Caco-2 (cell line): ENCODE measurements around the gene PTGDR2. TPM values are rescaled to one million over a fixed set of nuclear protein-coding genes. Genes with fewer than 3 reads are reported as not detected.

Experiments
- BruUV-seq: library from RNA; stranded (reverse); fragments of 400-500 nt; replicated peaks from 2 replicates; lab custom pipeline; 2021; lab: Mats Ljungman, UMichigan
- CTCF ChIA-PET: fragments of 300-600 bp; sonication (Branson Sonifier 250); formaldehyde crosslinking; loops from one replicate; lab custom pipeline; 2022; ENCODE audit warnings: antibody characterized with exemption; lab: Charles Lee
- POLR2A ChIA-PET: fragments of 300-600 bp; sonication (Branson Sonifier 250); formaldehyde crosslinking; loops from one replicate; lab custom pipeline; 2022; ENCODE audit warnings: antibody characterized with exemption; lab: Charles Lee
- DNase-seq, 2 experiments: peaks; one replicate each; pipeline versions ENCODE4 v3.0.0 to v3.0.0-alpha.2; 2020 to 2022
- H3K27me3 ChIP-seq: replicated peaks from 2 replicates; pipeline ENCODE4 v1.6.0; 2011; ENCODE audit warnings: low read length; ENCODE audit not compliant: control insufficient read depth, insufficient read depth
- H3K36me3 ChIP-seq: 2 replicates; pipeline ENCODE4 v1.5.1; 2011; ENCODE audit warnings: low read length; ENCODE audit not compliant: control insufficient read depth, insufficient read depth
- H3K4me1 ChIP-seq: fragments of 250-450 bp; sonication (Bioruptor Pico); 2 replicates; pipeline ENCODE4 v1.5.1; 2020; ENCODE audit warnings: mild to moderate bottlenecking
- H3K4me3 ChIP-seq: 2 replicates; pipeline ENCODE4 v1.5.1; 2011; ENCODE audit warnings: low read depth, mild to moderate bottlenecking, control low read depth, low read length
- H3K9me3 ChIP-seq: fragments of 250-450 bp; sonication (Bioruptor Pico); 2 replicates; pipeline ENCODE4 v1.5.1; 2020; ENCODE audit warnings: mild to moderate bottlenecking, moderate library complexity
- H3K27ac Mint-ChIP-seq: one replicate; pipeline ENCODE4 v1.8.0; 2022; ENCODE audit warnings: mixed read lengths; ENCODE audit not compliant: unreplicated experiment
- H3K27me3 Mint-ChIP-seq: one replicate; pipeline ENCODE4 v1.8.0; 2022; ENCODE audit warnings: mixed read lengths; ENCODE audit not compliant: insufficient read depth, unreplicated experiment
- H3K36me3 Mint-ChIP-seq: one replicate; pipeline ENCODE4 v1.8.0; 2022; ENCODE audit warnings: mild to moderate bottlenecking, mixed read lengths; ENCODE audit not compliant: insufficient read depth, unreplicated experiment
- H3K4me1 Mint-ChIP-seq: one replicate; pipeline ENCODE4 v1.8.0; 2022; ENCODE audit warnings: low read depth, mixed read lengths; ENCODE audit not compliant: unreplicated experiment
- H3K4me3 Mint-ChIP-seq: one replicate; pipeline ENCODE4 v1.8.0; 2022; ENCODE audit warnings: mild to moderate bottlenecking, moderate library complexity, mixed read lengths; ENCODE audit not compliant: unreplicated experiment
- H3K9me3 Mint-ChIP-seq: one replicate; pipeline ENCODE4 v1.8.0; 2022; ENCODE audit warnings: mixed read lengths; ENCODE audit not compliant: unreplicated experiment
- CTCF ChIP-seq, 2 experiments: fragments of 200-600 bp in 1 of 2; IDR thresholded peaks; 1 replicate in 1 of 2; 2 replicates in 1 of 2; pipeline versions ENCODE4 v1.5.1 to v1.8.0; 2011 to 2022; ENCODE audit warnings: antibody characterized with exemption in 1 of 2, control low read depth in 1 of 2, inconsistent platforms in 1 of 2, low read depth in 1 of 2, low read length in 1 of 2, mild to moderate bottlenecking in 1 of 2, moderate library complexity in 1 of 2; ENCODE audit not compliant: insufficient read depth in 1 of 2, severe bottlenecking in 1 of 2, unreplicated experiment in 1 of 2
- intact Hi-C: fragments of 100-400 bp; cut with micrococcal nuclease; formaldehyde crosslinking; loops from one replicate; pipeline ENCODE4 v1.10.0; 2022; ENCODE audit not compliant: unreplicated experiment
- total RNA-seq: library from RNA; stranded (reverse); gene quantifications from 2 replicates; pipeline ENCODE4 v1.2.3, GENCODE V29; 2022

PTGDR2 gene
- total RNA-seq, 1 experiment from 2014 or later: 0.09 TPM

- no peak for TF ChIP-seq CTCF (IDR thresholded peaks at IDR 0.05; ENCODE audit: insufficient read depth in 1 of 2, low read depth in 1 of 2, low read length in 1 of 2, severe bottlenecking in 1 of 2, unreplicated experiment in 1 of 2)
- POLR2A ChIA-PET: no interaction called here
- no TSS peak for BruUV-seq
Observed at GRCh38 chr11:60844045-60844869, 11.5 kb downstream of the PTGDR2 start.

GRCh38 chr11:60842668-60843600 is 12.8 kb downstream of the PTGDR2 start:
- Histone ChIP-seq H3K4me1 (peaks cover 16% of the 10 kb centered on the region), H3K9me3 (no peaks in the 10 kb centered on the region), H3K36me3 (no peaks in the 10 kb centered on the region), H3K27me3 (no peaks in the 10 kb centered on the region), H3K4me3 (peak overlapping the region; percentile 94)
- no TSS peak for BruUV-seq
- peak overlapping the region; percentile 71 for H3K27ac Mint-ChIP-seq
- intact Hi-C loops: loop anchor here (1.0 kb wide), 1 partner anchor 9 kb away; no protein-coding TSS in a partner anchor
- H3K4me1 Mint-ChIP-seq: peaks cover 31% of the 10 kb centered on the region
- no peak for DNase-seq
- no peaks in the 10 kb centered on the region for H3K27me3 Mint-ChIP-seq
- H3K9me3 Mint-ChIP-seq: no peaks in the 10 kb centered on the region
- H3K36me3 Mint-ChIP-seq: peaks cover 51% of the 10 kb centered on the region
- CTCF ChIA-PET: interaction anchor here (0.6 to 1.2 kb wide), 3 partner anchors 8 to 45 kb away, joined by 3 to 4 read pairs (median 4); no protein-coding TSS in a partner anchor
- peak overlapping the region; percentile 69 for H3K4me3 Mint-ChIP-seq
- TF ChIP-seq CTCF (IDR thresholded peaks at IDR 0.05; ENCODE audit: insufficient read depth in 1 of 2, low read depth in 1 of 2, low read length in 1 of 2, severe bottlenecking in 1 of 2, unreplicated experiment in 1 of 2): no peak
- POLR2A ChIA-PET: interaction anchor here (0.6 kb wide), 1 partner anchor 1080 kb away, joined by 5 read pairs; no protein-coding TSS in a partner anchor

More at GRCh38 chr11:60844045-60844869, 11.5 kb downstream of the PTGDR2 start:
- H3K27me3 Mint-ChIP-seq: no peaks in the 10 kb centered on the region
- peaks cover 16% of the 10 kb centered on the region for H3K4me1 ChIP-seq
- H3K27ac Mint-ChIP-seq: peak overlapping the region; percentile 71
- CTCF ChIA-PET: interaction anchor here (0.6 kb wide), 1 partner anchor 8 kb away, joined by 3 read pairs; no protein-coding TSS in a partner anchor
- no peaks in the 10 kb centered on the region for H3K9me3 ChIP-seq
- intact Hi-C loops: no loop called here
- H3K27me3 ChIP-seq: no peaks in the 10 kb centered on the region
- peak overlapping the region; percentile 69 for H3K4me3 Mint-ChIP-seq
- no peak for DNase-seq
- H3K4me3 ChIP-seq: peak overlapping the region; percentile 94
- peaks cover 59% of the 10 kb centered on the region for H3K36me3 Mint-ChIP-seq
- H3K9me3 Mint-ChIP-seq: no peaks in the 10 kb centered on the region
- H3K36me3 ChIP-seq: no peaks in the 10 kb centered on the region; the same call in none of the 2 replicates
- H3K4me1 Mint-ChIP-seq: peaks cover 31% of the 10 kb centered on the region
